Stimulated activated naive CD4-positive, alpha-beta T cell (primary cell): ENCODE measurements around the gene BLOC1S6.

Source experiments
- DNase-seq, 6 experiments: peaks; one replicate each; lab custom pipeline; 2025; lab: John Stamatoyannopoulos, UW

Gene BLOC1S6, protein sequence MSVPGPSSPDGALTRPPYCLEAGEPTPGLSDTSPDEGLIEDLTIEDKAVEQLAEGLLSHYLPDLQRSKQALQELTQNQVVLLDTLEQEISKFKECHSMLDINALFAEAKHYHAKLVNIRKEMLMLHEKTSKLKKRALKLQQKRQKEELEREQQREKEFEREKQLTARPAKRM

DNA sequence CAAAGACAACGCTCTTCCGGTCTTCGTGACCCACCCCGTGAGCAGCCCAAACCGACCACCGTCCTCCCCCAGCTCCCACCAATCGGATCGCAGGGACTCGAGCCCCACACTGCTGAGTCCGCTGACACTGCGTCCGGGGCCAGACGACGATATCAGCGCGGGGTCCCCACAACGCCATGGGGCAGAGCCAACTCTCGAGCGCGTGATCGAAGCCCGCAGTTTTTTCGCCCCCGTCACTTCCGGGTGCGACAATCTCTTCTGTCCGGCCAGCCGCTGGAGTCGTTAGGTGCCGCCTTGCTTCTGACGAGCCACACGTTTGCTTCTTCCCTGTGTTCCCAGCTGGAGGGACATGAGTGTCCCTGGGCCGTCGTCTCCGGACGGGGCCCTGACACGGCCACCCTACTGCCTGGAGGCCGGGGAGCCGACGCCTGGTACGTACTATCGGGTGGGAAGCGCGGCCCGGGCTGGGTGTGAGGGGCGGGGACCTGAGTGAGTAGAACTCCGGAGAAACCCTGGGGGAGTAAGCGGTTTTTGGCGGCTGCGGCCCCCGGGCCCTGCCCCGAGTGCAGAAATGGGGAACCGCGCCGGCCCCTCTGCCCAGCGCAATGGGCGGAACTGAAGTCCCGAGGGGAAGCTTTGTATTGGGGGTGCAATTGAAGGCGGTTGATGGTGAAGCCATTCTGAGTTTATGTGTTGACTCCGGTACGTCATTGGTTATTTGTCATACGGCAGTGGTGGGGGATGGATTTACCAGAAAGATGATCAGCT is at the start of gene BLOC1S6:
TSS of gene BLOC1S6 (plus strand) at position 285 of the 768 bp plus-strand sequence. CDS start at position 350, 65 bp downstream.
- DNase-seq, result peak; percentile 78 to 94 (median 84)

DNA sequence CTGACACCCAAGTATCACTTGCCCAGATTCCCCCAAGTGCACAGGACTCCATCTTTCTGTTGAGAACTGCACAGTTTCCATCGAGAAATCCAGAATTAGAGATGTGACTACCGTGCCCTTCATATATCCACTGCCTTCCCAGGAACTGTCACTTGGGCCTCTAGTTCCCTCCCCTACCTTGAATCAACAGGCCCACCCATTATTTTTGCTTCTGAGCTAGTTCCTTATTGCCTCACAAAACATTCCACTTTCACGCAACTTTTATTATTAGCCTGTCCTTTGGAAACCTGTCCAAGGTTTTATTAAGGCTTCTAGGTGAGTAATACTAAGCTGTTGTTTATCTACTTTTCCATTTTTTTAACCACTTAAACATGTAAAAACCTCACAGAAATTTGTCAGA is 47.5 kb upstream of the BLOC1S6 start:
- no peak for DNase-seq

DNA sequence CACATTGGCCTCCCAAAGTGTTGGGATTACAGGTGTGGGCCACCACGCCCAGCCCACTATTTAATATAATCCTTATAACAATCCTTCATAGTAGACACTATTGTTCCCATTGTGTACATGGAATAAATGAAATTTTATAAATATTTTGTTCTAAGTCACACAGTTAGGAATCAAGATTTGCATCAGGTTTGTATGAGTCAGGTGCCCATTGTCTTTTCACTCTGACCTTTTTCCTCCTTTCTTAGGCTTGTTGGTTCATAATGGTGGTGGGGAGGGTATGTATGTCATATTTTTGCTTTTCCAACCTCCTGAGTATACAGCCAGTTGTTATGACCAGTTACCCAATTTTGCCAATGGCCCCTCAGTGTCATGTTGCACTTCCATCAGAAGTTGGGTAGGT is 46.6 kb upstream of the BLOC1S6 start:
- no peak for DNase-seq

DNA sequence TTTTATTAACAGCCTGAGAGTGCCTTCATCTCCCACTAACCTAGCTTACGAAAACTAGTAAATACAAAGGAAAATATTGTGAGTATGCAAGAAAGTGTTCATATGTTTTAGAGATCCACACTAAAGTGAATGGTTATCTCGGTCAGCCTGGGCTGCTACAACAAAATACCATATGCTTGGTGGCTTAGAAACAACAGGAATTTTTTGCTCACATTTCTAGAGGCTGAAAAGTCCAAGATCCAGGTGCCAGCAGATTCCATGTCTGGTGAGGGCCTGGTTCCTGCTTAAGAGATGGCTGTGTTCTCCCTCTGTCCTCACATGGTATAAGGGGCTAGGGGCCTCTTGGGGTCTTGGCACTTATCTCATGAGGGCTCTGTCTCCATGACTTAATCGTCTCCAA is 44.1 kb upstream of the BLOC1S6 start:
- no peak for DNase-seq

DNA sequence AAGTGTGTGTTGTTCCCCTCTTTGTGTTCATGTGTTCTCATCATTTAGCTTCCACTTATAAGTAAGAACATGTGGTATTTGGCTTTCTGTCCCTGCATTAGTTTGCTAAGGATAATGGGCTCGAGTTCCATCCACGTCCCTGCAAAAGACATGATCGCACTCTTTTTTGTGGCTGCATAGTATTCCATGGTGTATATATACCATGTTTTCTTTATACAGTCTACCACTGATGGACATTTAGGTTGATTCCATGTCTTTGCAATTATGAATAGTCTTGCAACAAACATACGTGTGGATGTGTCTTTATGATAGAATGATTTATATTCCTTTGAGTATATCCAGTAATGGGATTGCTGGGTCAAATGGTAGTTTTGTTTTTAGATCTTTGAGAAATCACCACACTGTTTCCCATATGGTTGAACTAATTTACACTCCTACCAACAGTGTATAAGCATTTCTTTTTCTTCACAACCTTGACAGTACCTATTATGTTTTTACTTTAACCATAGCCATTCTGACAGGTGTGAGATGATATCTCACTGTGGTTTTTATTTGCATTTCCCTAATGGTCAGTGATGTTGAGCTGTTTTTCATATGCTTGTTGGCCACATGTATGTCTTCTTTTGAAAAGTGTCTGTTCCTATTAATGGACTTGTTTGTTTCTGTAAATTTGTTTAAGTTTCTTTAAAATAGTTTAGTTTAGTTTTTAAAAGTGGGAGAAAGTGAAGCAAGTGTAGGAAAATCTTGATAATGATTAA is 42.7 kb upstream of the BLOC1S6 start:
- no peak for DNase-seq

DNA sequence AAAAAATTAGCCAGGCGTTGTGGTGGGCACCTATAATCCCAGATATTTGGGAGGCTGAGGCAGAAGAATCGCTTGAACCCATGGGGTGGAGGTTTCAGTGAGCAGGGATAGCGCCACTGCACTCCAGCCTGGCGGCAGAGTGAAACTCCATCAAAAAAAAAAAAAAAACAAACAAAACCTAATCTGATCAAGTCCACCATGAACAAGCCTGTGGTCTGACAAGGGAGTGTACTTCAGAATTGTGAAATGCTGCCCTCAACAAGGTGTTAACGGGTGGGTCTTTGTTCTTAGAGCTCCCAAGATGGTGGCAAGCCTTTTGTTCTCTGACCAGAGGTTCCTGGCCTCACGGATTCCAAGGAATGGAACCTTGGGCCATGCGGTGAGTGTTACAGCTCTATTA is 40.4 kb upstream of the BLOC1S6 start:
- no peak for DNase-seq

DNA sequence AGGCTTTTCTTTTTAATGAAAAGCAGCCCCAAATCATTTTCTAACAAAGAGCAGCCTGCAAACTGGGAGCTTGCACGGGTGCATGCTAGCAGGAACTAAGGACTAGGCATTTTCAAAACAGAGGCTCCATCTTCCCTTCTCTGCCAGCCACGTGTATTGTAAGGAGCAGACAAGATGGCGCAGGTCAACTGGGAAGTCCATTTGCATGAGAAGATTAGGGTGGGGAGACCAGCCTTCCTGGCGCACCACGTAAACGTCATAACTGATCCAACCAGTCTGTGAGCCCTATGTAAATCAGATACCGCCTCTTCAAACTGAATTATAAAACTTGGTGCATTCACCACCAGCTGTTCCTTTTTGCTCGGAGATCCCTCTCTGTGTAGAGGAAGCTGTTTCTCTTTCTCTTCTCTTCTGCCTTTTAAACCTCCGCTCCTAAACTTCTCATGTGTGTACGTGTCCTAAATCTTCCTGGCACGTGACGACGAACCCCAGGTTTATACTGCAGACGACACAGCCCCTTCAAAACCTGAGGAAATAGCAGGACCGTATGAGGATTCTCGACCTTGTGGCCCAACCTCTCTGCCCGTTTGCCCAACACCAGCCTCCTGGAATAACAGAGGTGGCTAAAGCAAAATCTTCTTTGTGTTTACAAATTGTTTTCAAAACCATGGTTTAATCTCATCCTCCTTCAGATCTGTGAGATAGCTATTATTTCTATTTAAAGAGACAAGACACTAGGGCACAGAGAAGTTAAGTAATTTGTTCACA is 38.2 kb upstream of the BLOC1S6 start:
- no peak for DNase-seq

DNA sequence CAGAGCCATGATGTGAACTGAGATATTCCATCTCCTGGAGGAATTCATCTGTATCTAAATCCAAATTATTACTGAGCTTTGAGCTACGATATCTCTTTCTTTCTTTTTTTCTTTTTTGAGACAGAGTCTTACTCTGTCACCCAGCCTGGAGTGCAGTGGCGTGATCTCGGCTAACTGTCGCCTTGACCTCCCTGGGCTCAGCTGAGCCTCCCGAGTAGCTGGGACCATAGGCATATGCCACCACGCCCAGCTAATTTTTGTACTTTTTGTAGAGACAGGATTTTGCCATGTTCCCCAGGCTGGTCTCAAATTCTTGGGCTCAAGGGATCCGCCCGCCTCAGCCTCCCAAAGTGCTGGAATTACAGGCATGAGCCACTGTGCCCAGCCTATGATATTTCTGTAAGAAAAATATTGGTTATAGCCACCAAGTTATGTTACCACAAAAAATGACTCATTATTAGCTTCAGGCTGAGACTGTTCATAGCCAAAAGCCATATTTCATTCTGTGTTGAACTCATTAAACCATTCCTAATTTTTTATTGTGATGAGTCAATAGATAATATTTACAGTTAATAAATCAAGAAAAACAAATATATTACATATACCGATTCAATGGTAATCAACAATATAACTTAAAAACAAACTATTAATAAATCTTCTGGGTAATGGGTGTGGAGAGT is 37.5 kb upstream of the BLOC1S6 start:
- DNase-seq, result no peak

DNA sequence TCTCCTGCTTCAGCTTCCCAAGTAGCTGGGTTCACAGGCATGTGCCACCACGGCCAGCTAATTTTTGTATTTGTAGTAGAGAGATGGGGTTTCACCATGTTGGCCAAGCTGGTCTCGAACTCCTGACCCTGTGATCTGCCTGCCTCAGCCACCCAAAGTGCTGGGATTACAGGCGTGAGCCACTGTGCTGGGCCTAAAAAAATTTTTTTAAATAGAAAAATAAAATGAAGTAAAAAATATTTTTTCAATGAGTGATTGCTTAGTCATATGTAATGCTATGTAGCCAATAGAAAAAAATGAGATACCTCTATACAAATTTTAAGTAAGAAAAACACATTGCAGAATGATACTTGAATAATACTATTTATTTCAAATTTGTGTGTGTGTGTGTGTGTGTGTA is 36.7 kb upstream of the BLOC1S6 start:
- DNase-seq, result no peak

DNA sequence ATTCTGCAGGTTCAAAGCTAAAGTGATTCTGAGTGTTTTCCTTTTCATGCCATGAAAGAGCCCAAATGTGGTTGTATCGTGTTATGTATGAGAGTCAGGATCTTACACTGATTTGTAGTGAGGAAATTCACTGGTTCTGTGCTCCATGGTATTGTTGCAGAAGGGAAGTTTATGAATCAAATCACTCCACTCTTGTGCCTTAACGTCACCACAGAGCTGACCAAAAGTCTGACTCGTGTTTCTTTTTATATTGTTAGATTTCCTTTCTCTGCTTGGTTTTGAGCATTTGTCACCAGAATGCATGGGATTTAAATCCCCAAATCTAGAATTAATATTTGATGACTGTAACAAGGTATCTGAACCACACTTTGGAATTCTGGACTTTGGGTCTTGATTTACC is 35.5 kb upstream of the BLOC1S6 start:
- DNase-seq, result no peak

DNA sequence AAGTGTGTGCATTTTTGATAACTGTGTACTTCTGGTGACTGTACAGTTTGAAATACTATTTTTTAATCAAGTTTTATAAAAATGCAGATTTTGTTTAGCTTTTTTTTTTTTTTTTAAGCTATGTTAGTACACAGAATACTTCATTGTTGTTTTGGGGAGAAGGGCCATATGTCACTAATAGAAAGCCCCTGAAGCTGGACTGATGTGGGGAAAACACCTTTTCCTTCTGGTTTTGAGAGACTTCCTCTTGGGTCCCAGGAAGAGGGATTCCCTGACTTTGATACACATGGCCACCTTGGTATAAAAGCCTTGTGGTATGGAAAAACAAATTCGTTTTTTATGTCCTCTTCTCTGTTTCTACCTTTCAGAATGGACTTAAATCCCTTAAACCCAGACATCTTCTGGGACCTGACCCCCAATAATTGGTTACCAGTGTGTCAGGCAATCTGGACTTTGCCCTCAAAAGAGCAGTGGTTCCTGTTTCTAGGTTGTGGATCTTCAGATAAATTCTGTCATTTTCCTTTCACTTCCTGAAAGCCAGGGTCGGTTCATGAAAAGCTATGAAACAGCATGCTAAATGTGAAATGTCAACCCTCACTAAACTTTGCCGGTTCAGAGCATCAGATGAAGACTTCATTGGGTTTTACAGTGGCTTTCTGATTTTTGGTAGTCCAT is 31.1 kb upstream of the BLOC1S6 start:
- DNase-seq, result no peak

DNA sequence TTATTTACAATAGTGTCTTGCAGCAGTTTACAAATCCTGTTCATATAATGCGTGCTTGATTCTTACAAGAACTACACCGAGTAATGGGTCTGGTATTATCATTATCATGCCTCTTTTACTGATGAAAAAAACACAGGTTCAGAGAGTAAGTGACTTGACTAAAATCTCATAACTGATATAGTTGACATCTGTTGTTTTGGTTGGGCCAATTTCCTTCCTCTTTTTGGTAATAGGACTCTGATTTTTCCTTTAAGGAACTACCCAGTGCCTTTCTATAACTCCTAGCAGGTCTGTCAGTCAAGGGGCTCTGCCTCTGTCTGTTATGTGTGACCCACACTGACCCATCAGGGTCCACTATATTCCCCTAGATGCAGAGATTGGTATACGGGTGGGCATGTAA is 14.6 kb upstream of the BLOC1S6 start:
- no peak for DNase-seq

DNA sequence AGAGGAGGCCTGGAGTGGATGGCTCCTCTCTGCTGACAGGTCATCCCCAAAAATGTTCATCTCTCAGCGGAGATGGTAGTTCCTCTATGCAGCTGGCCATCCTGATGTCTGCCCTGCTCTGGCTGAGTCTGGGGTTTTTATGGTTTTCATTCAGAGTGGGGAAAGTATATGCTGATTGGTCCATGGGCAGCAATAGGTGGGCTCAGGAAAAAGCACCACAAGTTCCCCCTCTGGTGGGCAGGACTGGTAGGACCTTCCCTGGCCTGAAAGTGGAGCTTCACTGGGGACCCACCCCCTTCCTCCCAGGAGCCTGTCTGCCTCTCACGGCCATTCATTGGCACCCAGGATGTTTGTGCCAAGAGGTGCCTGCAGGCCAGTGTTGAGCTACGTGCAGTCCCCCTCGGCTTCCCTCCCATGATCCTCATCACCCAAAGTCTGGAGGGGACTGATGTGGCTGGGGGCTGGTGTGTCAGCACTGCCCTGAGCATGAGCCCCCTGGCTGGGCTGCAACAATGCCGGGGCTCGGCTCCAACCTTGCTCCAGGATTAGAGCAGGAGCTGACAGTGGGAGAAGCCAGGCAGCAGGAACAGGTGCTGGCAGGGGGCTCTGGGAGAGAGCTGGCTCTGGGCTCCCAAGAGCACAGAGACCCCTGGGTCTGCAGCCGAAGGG is 13.1 kb upstream of the BLOC1S6 start:
- DNase-seq, result no peak

DNA sequence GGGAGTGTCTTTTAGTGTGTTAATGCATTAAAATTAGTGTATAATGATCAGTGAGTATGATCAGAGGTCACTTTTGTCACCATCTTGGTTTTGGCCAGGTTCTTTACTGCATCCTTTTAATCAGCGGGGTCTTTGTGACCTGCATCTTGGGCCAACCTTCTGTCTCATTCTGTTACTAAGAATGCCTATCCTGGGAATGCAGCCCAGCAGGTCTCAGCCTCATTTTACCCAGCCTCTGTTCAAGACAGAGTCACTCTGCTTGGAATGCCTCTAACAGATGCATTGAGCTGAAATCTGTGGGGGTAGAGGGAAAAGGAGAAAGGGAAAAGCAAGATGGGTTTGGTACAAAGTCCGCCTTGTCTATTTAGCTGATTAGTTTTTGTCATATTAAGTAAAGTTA is 5.3 kb upstream of the BLOC1S6 start:
- DNase-seq, result no peak

DNA sequence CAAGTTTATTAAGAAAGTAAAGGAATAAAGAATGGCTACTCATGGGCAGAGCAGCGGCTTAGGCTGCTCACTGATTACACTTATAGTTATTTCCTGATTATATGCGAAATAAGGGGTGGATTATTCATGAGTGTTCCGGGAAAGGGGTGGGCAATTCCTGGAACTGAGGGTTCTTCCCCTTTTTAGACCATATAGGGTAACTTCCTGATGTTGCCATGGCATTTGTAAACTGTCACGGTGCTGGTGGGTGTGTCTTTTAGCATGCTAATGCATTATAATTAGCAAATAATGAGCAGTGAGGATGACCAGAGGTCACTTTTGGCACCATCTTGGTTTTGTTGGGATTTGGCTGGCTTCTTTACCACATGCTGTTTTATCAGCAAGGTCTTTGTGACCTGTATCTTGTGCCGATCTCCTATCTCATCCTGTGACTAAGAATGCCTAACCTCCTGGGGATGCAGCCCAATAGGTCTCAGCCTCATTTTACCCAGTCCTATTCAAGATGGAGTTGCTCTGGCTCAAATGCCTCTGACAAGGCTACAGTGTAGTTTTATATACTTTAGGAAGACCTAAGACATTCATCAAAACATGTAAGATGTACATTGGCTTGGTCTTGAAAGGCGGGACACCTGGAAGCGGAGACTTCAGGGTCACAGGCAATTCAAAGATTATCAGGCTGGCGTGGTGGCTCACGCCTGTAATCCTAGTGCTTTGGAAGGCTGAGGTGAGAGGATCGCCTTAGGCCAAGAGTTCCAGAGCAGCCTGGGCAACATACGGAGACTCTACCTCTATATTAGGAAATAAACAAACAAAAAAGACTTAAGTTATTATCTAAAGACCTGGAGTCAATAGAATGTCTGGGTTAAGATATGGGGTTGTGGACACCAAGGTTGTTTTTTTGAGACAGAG is 3.2 kb upstream of the BLOC1S6 start:
- DNase-seq, result no peak

DNA sequence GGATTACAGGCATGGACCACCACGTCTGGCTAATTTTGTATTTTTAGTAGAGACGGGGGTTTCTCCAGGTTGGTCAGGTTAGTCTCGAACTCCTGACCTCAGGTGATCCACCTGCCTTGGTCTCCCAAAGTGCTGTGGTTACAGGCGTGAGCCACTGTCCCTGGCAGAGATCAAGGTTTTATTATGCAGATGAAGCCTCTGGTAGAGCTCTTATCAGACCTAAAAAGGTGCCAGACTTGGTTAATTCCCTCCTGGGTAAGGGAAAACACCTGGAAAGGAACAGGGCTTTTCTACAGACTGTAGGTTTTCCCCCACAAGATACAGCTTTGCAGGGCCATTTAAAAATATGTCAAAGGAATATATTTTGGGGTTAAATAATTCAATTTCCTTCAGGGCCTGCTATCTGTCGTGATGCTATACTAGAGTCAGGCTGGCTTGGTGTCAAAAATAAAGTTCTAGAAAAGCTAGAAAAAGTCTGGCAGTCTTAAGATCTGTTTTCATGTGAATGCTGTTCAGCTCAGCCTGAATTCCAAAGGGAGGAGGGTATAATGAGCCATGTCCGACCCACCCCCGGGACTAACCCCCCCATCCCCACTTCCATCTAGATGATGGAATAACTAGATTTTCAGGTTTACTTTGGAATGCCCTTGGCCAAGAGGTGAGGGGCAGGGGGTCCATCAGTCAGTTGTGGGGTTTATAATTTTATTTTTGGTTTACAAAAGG is 1.9 kb upstream of the BLOC1S6 start:
- no peak for DNase-seq

DNA sequence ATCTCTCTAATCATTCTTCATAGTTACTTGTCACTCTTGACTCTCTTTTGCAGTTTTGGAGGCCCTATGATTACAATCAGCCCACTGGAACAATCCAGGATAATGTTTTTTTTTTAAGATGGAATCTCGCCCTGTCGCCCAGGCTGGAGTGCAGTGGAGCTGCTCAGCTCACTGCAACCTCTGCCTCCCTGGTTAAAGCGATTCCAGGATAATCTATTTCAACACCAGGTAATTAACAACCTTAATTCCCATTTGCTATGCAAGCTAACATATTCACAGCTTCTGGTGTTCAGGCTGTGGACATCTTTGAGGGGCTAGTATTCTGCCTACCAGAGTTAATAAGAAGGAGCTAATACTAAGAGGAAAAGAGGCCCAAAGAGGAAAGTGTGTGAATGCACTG is 1.1 kb upstream of the BLOC1S6 start:
- no peak for DNase-seq

DNA sequence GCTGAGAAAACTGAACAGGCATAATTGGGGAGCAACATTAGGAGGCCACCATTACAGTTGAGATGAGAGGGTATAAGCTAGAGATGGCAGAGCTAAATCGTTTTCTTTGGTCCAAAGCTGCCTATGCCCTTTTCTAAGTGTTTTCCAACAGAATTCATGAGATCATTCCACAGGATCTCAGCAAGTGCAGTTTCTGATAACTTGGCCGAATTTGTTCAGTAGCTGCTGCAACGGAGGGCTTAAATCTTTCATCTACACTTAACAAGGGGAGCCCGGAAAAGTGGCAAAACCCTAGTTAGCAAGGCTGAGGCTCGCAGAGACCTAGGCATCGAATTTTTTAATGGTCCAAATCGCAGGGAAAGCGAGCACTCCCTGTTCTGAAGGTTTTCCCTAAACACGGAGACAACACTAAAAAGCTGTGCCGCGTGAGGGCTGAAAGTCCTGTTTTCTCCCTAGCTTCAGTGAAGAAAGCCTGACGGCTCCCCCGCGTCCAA is 531 bp upstream of the BLOC1S6 start:
- no peak for DNase-seq

DNA sequence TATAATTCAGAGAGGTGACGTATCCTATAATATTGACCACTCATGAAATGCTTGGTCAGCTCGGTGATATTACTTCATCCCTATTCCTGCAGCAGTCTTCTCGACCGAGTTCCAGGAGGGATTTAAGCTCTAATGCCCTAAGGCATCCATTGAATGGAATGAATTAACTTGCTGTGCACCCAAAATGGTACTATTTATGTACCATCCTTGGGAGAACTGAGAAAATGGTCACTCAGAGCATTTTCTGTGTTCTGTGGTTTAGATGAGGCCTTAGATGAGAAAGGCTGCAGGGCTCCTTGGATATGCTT is 638 bp downstream of the BLOC1S6 start:
- DNase-seq, result no peak
